Measurements from ENCODE around the gene HEATR5B.

The HEATR5B gene

DNA sequence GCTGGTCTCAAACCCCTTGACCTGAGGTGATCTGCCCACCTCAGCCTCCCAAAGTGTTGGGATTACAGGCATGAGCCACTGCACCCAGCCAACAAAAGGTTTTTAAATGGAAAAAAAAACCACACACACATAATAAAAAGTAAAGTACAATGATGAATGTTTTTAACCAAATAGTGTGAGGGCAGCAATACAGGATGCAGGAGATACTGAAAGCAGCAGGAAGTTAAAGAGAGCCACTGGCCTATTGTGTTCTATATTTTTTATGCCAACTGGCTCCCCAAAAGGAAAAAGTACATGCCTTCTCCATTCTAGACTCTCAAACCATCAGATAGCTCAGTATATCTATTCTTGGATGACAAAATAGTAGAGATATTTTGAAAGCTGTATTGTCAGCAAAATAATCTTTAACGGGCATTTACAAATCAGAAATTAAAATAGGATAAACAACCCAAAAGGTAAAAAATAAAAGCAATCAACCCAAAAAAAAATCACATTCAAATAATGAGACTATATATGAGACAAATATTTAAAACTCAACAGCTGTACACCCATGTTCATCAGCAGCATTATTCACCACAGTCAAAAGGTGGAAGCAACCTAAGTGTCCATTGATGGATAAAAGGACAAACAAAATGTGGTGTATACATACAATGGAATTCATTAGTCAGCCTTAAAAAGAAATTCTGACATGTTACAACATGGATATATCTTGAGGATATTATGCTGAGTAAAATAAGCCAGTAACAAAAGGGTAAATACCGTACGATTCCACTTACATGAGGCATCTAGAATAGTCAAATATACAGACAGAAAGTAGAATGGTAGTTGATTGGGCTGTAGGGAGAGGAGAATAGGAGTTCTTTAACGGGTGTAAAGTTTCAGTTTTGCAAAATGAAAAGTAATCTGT lies 26.4 kb upstream of the HEATR5B start:
- H3K36me3 ChIP-seq (replicated peaks; ENCODE audit: insufficient read depth, low read length), result peaks cover 4% of the 10 kb centered on the region; the same call in 1 of the 2 replicates
- no peak overlapping the region for H3K9ac ChIP-seq (ENCODE audit: low read length)
- TF ChIP-seq, protein P1, sequence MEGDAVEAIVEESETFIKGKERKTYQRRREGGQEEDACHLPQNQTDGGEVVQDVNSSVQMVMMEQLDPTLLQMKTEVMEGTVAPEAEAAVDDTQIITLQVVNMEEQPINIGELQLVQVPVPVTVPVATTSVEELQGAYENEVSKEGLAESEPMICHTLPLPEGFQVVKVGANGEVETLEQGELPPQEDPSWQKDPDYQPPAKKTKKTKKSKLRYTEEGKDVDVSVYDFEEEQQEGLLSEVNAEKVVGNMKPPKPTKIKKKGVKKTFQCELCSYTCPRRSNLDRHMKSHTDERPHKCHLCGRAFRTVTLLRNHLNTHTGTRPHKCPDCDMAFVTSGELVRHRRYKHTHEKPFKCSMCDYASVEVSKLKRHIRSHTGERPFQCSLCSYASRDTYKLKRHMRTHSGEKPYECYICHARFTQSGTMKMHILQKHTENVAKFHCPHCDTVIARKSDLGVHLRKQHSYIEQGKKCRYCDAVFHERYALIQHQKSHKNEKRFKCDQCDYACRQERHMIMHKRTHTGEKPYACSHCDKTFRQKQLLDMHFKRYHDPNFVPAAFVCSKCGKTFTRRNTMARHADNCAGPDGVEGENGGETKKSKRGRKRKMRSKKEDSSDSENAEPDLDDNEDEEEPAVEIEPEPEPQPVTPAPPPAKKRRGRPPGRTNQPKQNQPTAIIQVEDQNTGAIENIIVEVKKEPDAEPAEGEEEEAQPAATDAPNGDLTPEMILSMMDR (IDR thresholded peaks at IDR 0.05; ENCODE audit: low read length), result no peak
- no peak for TF ChIP-seq EZH2phosphoT487 (IDR thresholded peaks at IDR 0.05; ENCODE audit: low read length)
- TF ChIP-seq EZH2 (optimal IDR thresholded peaks at IDR 0.05; ENCODE audit: low read depth, low read length), result no peak
- no peaks in the 10 kb centered on the region for H3K27me3 ChIP-seq (replicated peaks; ENCODE audit: insufficient read depth, low read length)
- H3K79me2 ChIP-seq (ENCODE audit: low read length), result no peaks in the 10 kb centered on the region
- H3K4me2 ChIP-seq (ENCODE audit: low read depth, low read length), result no peak overlapping the region
- no peaks in the 10 kb centered on the region for H3K9me2 ChIP-seq (replicated peaks; ENCODE audit: insufficient read depth, low read length)
- no peaks in the 10 kb centered on the region for H4K20me1 ChIP-seq (ENCODE audit: insufficient read depth, low read length)
- no peak overlapping the region for H3K4me3 ChIP-seq (ENCODE audit: low read length)
- no peaks in the 10 kb centered on the region for H3K4me1 ChIP-seq (ENCODE audit: low read length)
- DNase-seq, result no peak
- no peaks in the 10 kb centered on the region for H3K9me3 ChIP-seq (replicated peaks; ENCODE audit: insufficient read depth, low read length)
- H3K27ac ChIP-seq (ENCODE audit: low read length), result no peak overlapping the region
- H2AFZ ChIP-seq (ENCODE audit: low read length), result no peak overlapping the region
- H3F3A ChIP-seq (ENCODE audit: insufficient read depth, low read length), result no peaks in the 10 kb centered on the region; the same call in 1 of the 2 replicates

DNA sequence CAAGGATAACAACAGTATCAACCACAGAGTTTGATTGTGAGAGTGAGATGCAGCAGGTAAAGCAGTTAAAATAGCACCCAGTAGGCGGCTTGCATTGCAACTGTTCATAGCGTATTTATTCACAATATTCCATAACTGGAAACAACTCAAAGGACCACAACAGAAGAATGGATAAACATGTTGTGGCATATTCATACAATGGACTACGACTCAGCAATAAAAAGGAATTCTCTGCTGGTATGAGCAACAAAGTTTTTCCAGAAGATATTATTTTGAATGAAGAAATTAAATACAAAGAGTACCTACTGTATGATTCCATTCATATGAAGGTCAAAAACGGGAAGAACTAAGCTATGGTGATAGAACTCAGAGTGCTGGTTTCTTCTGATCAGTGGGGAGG lies 25.4 kb upstream of the HEATR5B start:
- Histone ChIP-seq H3F3A (ENCODE audit: insufficient read depth, low read length) (no peaks in the 10 kb centered on the region; the same call in 1 of the 2 replicates), H3K4me2 (ENCODE audit: low read depth, low read length) (no peak overlapping the region), H2AFZ (ENCODE audit: low read length) (no peak overlapping the region), H3K4me1 (ENCODE audit: low read length) (no peaks in the 10 kb centered on the region), H3K4me3 (ENCODE audit: low read length) (no peak overlapping the region), H3K9me3 (replicated peaks; ENCODE audit: insufficient read depth, low read length) (no peaks in the 10 kb centered on the region), H4K20me1 (ENCODE audit: insufficient read depth, low read length) (no peaks in the 10 kb centered on the region), H3K27ac (ENCODE audit: low read length) (no peak overlapping the region), H3K27me3 (replicated peaks; ENCODE audit: insufficient read depth, low read length) (no peaks in the 10 kb centered on the region), H3K36me3 (replicated peaks; ENCODE audit: insufficient read depth, low read length) (peaks cover 4% of the 10 kb centered on the region; the same call in 1 of the 2 replicates), H3K79me2 (ENCODE audit: low read length) (no peaks in the 10 kb centered on the region), H3K9me2 (replicated peaks; ENCODE audit: insufficient read depth, low read length) (no peaks in the 10 kb centered on the region), H3K9ac (ENCODE audit: low read length) (no peak overlapping the region)
- DNase-seq, result no peak
- no peak for TF ChIP-seq EZH2phosphoT487 (IDR thresholded peaks at IDR 0.05; ENCODE audit: low read length)
- no peak for TF ChIP-seq EZH2 (optimal IDR thresholded peaks at IDR 0.05; ENCODE audit: low read depth, low read length)
- TF ChIP-seq, protein P1 (IDR thresholded peaks at IDR 0.05; ENCODE audit: low read length), result no peak

DNA sequence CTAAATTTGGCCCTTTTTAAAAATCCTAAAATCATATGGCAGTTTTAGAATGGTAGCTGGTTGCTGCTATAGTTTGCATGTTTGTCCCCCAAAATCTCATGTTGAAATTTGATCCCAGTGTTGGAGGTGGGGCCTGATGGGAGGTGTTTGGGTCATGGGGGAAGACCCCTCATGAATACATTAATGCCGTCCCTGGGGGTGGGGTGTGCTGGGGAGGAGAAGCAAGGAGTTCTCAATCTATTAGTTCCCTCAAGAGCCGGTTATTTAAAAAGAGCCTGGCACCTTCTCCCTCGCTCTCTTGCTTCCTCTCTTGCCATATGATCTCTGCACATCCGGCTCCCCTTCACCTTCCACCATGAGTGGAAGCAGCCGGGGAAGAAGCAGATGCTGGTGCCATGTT lies 21.0 kb upstream of the HEATR5B start:
- Histone ChIP-seq H3F3A (ENCODE audit: insufficient read depth, low read length) (no peaks in the 10 kb centered on the region), H3K27me3 (replicated peaks; ENCODE audit: insufficient read depth, low read length) (no peaks in the 10 kb centered on the region), H3K4me3 (ENCODE audit: low read length) (no peak overlapping the region), H3K36me3 (replicated peaks; ENCODE audit: insufficient read depth, low read length) (peaks cover 4% of the 10 kb centered on the region; the same call in 1 of the 2 replicates), H3K9ac (ENCODE audit: low read length) (no peak overlapping the region), H3K79me2 (ENCODE audit: low read length) (no peaks in the 10 kb centered on the region), H4K20me1 (ENCODE audit: insufficient read depth, low read length) (no peaks in the 10 kb centered on the region), H3K4me1 (ENCODE audit: low read length) (no peaks in the 10 kb centered on the region), H2AFZ (ENCODE audit: low read length) (no peak overlapping the region), H3K9me3 (replicated peaks; ENCODE audit: insufficient read depth, low read length) (no peaks in the 10 kb centered on the region), H3K27ac (ENCODE audit: low read length) (no peak overlapping the region), H3K9me2 (replicated peaks; ENCODE audit: insufficient read depth, low read length) (no peaks in the 10 kb centered on the region), H3K4me2 (ENCODE audit: low read depth, low read length) (no peak overlapping the region)
- TF ChIP-seq, protein P1 (IDR thresholded peaks at IDR 0.05; ENCODE audit: low read length), result no peak
- TF ChIP-seq EZH2 (optimal IDR thresholded peaks at IDR 0.05; ENCODE audit: low read depth, low read length) (no peak), EZH2phosphoT487 (IDR thresholded peaks at IDR 0.05; ENCODE audit: low read length) (no peak)
- no peak for DNase-seq
